Measurements from ENCODE around the gene AKNAD1. TPM values are rescaled to one million over a fixed set of nuclear protein-coding genes. Genes with fewer than 3 reads are reported as not detected.

The AKNAD1 gene
- total RNA-seq, 1 experiment from 2014 or later = 0.26 TPM

GRCh38 chr1:108893141-108893530, 36.2 kb upstream of the AKNAD1 start:
- intact Hi-C loops (cut with micrococcal nuclease; ENCODE audit: unreplicated experiment) = no loop called here
- ATAC-seq (no peak), DNase-seq (ENCODE audit: low read depth, low spot score) (no peak)
- H3K36me3 ChIP-seq (ENCODE audit: control insufficient read depth, insufficient read depth, low read length) = peaks cover 2% of the 10 kb centered on the region; the same call in 1 of the 2 replicates
- BruUV-seq (replicated peaks) = no TSS peak
- CTCF ChIA-PET = no interaction called here
- no peak overlapping the region for H3K4me3 ChIP-seq (ENCODE audit: low read depth in 2 of 2, low read length in 2 of 2)
- no peaks in the 10 kb centered on the region; the same call in 1 of the 2 replicates for H3K4me1 ChIP-seq (ENCODE audit: control insufficient read depth, insufficient read depth, low read length)
- no peaks in the 10 kb centered on the region for H3K9me3 ChIP-seq (ENCODE audit: control insufficient read depth, insufficient read depth, low read depth, low read length)
- TF ChIP-seq POLR2AphosphoS5 (IDR thresholded peaks at IDR 0.05; ENCODE audit: low read depth, low read length) (no peak), CTCF (IDR thresholded peaks at IDR 0.05) (no peak), TCF7L2 (IDR thresholded peaks at IDR 0.05; ENCODE audit: low read depth, low read length) (no peak), SIN3A (IDR thresholded peaks at IDR 0.05; ENCODE audit: borderline replicate concordance, insufficient read depth, low read depth, low read length) (no peak)
- TF ChIP-seq, protein P1, sequence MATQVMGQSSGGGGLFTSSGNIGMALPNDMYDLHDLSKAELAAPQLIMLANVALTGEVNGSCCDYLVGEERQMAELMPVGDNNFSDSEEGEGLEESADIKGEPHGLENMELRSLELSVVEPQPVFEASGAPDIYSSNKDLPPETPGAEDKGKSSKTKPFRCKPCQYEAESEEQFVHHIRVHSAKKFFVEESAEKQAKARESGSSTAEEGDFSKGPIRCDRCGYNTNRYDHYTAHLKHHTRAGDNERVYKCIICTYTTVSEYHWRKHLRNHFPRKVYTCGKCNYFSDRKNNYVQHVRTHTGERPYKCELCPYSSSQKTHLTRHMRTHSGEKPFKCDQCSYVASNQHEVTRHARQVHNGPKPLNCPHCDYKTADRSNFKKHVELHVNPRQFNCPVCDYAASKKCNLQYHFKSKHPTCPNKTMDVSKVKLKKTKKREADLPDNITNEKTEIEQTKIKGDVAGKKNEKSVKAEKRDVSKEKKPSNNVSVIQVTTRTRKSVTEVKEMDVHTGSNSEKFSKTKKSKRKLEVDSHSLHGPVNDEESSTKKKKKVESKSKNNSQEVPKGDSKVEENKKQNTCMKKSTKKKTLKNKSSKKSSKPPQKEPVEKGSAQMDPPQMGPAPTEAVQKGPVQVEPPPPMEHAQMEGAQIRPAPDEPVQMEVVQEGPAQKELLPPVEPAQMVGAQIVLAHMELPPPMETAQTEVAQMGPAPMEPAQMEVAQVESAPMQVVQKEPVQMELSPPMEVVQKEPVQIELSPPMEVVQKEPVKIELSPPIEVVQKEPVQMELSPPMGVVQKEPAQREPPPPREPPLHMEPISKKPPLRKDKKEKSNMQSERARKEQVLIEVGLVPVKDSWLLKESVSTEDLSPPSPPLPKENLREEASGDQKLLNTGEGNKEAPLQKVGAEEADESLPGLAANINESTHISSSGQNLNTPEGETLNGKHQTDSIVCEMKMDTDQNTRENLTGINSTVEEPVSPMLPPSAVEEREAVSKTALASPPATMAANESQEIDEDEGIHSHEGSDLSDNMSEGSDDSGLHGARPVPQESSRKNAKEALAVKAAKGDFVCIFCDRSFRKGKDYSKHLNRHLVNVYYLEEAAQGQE (IDR thresholded peaks at IDR 0.05; ENCODE audit: insufficient read depth in 1 of 2, low read depth in 2 of 2, low read length in 1 of 2) = no peak
- no peaks in the 10 kb centered on the region for H3K27me3 ChIP-seq (ENCODE audit: control insufficient read depth, insufficient read depth, low read length)
- no peak overlapping the region for H3K27ac ChIP-seq (ENCODE audit: low read length)
- POLR2A ChIA-PET = no interaction called here
- in situ Hi-C loops (cut with HindIII; ENCODE audit: low pct_unique_long_range_greater_than_20kb, low sequenced_read_pairs) = no loop called here

DNA sequence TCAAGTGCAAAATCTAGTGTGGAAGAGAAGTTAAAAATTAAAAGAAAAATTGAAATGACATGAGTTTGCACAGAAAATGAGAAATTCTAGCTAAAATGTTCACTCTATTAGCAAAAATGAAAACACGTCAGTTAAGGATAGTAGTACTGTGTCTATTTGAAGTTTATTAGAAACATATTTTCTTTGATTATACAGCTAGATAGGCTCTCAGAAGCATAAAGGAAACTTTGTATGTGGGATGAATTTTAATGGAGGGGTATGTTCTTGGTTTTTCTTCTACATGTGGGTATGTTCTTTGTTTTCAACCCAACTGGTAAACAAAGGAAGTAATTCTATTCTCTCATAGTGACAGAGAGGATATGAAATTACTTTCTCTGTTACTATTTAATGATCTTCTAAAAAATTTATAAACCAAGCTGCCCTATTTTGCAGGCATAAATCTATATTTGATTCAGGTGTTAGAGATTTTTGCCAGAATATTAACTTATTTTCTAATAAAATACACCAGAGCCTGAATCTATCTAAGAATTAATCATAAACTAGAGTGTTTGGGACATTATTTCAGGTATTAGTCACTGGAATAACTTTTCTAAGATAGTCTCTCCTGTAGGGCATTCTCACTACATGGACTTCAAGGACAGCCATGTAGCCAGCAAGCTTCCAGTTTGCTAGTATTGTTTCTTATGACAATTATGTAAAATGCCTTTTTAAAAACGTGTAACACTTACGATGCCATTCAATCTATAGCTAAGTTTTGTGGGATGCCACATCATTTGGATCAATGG, 35.7 kb upstream of the AKNAD1 start:
- Histone ChIP-seq H3K9me3 (ENCODE audit: control insufficient read depth, insufficient read depth, low read depth, low read length) (no peaks in the 10 kb centered on the region), H3K36me3 (ENCODE audit: control insufficient read depth, insufficient read depth, low read length) (no peaks in the 10 kb centered on the region; the same call in 1 of the 2 replicates), H3K4me3 (ENCODE audit: low read depth in 2 of 2, low read length in 2 of 2) (no peak overlapping the region), H3K27ac (ENCODE audit: low read length) (no peak overlapping the region), H3K27me3 (ENCODE audit: control insufficient read depth, insufficient read depth, low read length) (no peaks in the 10 kb centered on the region), H3K4me1 (ENCODE audit: control insufficient read depth, insufficient read depth, low read length) (no peaks in the 10 kb centered on the region; the same call in 1 of the 2 replicates)
- CTCF ChIA-PET = no interaction called here
- POLR2A ChIA-PET = no interaction called here
- in situ Hi-C loops (cut with HindIII; ENCODE audit: low pct_unique_long_range_greater_than_20kb, low sequenced_read_pairs) = no loop called here
- DNase-seq (ENCODE audit: low read depth, low spot score) (no peak), ATAC-seq (no peak)
- intact Hi-C loops (cut with micrococcal nuclease; ENCODE audit: unreplicated experiment) = no loop called here
- TF ChIP-seq CTCF (IDR thresholded peaks at IDR 0.05) (no peak), TCF7L2 (IDR thresholded peaks at IDR 0.05; ENCODE audit: low read depth, low read length) (no peak), SIN3A (IDR thresholded peaks at IDR 0.05; ENCODE audit: borderline replicate concordance, insufficient read depth, low read depth, low read length) (no peak), POLR2AphosphoS5 (IDR thresholded peaks at IDR 0.05; ENCODE audit: low read depth, low read length) (no peak)
- TF ChIP-seq, protein P1 (IDR thresholded peaks at IDR 0.05; ENCODE audit: insufficient read depth in 1 of 2, low read depth in 2 of 2, low read length in 1 of 2) = no peak
- BruUV-seq (replicated peaks) = TSS peak; percentile 19

All from Panc1 (cell line).